HG02678 (cell line): ENCODE results near the gene STKLD1.
"Not testable (repeated sequence)": the region's sequence is repeated elsewhere in the genome, so short reads cannot be mapped to it uniquely, and the experiment has no call there.

Source experiments
- ATAC-seq: cut with Tn5 transposase; IDR thresholded peaks from one replicate; pipeline ENCODE4 v1.9.1; 2021; ENCODE audit warnings: mild to moderate bottlenecking, moderate library complexity; ENCODE audit not compliant: unreplicated experiment

The STKLD1 gene

DNA sequence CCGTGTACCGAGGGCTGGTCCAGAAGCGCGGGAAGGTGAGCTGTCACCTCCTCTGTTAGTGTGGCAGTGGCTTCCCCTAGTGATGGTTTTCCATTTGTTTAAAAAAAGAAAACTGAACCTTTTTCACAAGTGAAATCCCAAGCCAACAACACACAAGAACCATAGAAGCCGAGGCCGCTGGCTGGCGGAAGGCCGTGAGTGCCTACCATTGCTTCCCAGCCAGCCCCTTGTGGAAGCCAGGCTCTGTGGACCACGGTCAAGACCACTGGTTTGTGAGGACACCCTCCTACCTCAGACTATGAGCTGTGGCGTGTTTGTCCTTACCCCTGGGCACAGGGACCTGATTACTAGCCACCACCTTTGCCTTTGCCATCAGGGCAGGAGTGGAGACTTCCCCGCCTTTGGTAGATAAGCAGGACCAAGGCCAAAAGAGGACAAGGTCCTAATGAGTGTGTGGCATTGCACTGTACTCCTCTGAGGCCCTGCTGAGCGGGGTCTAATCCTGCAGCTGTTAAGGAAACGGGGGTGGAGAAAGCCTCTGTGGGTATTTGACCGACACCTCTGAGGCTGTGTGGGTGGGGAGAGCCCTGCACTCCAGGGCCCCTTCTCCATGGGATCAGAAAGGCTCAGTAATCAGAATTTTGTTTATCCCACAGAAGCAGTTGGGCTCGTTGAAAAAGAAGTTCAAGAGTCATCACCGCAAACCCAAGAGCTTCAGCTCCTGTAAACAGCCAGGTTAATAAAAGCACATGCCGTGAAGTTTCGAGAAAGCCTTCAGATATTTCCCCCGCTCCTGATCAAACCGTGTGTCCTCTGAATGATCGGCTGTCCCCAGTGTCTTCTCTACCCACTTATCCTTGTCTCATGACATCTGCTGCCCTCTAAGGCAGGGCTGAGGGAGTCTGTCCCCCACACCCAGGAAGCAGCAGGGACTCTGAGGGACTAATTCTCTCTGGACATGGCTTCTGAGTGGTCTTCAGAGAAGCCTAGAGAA lies 15.5 kb upstream of the STKLD1 start:
- no peak for ATAC-seq

DNA sequence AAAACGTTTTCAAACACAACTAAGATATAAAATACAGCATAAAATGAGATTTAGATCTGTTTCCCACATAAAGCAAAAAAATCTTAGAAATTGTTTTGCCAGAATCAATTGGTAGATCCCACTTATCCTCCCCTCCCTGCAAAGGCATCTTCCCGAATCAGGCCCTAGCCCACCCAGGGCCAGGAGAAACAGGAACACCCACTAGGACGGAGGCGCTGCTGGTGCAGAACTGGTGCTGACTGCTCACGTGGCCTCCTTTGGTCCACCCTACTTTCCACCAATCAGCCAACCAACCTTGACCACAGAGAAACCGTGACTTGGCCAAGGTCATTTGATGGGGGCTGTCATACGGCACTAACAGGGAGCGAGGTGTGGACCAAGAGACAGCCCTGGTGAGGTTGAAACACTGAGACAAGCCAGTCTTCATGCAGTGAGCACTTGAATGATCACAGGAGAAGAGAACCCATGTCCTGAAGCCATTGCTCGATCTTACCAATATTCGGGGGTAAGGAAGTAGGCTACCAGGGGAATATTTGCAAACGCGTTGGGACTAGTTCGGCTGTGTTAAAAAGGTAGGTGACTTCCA lies 14.6 kb upstream of the STKLD1 start:
- ATAC-seq: no peak

DNA sequence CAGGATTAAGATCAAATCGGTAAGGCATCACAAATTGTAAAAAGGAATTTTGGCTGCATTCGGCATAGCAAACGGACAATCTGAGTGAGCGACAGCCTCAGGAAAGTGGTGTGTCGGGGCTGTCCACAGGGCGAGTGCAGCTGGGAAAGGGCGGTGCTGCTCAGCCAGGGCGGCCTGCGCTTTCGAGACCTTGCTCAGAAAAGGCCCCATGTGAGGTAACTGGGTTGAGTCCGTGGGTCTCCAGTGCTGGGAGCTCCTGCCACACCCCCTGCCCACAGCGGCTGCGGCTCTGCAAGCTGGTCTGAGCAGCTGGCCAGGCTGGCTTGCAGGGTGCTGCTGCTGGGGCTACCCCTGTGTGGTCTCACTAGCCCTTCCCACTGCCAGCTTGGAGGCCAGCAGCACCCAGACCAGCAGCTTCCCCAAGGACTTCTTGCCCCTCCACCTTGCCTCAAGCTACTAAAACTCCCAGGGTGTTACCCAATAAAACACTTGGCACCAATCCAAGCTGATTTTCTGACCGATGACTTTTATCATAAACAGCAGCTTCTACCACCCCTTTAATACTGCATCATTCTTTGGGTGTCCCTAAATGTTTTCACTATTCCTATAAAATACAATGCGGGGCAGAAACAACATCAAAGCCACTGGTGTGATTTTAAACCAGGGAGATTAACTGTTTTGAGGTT lies 13.7 kb upstream of the STKLD1 start:
- no peak for ATAC-seq

DNA sequence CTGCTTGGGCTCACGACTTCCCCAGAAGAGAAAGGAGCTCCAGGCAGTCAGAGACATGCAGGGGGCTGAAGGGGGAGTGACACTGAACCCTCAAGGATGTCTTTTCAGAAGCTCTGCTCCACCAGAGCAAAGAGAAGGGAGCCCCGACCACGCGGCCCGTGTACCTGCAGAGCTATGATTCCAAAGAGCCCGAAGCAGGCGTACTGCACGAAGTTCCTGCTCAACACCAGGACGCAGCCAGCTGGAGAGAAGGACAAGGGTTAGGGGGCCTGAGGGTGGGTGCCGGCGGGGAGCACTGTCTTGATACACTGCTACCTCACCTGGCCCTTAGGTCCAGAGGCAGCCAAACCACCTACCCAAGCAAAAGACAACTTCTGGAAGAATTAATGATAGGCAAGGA lies 9.7 kb upstream of the STKLD1 start:
- ATAC-seq: no peak

DNA sequence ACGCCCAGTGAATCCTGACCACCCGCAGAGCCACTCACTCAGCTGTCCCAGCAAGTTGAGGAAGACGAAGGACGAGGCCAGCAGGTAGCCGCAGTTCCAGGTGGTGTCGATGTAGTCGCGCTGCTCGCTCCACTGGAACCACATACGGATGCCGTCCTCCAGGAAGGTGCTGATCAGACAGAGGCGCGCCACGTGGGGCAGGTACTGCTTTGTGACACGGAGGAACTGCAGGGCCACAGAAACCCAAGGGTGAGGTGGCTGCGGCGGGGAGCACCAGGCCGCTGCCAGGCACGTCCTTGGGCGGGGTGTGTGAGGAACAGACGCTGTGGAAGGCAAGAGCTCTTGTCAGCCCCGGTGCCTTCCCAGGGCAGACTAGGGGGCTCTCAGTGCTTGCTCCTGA lies 8.9 kb upstream of the STKLD1 start:
- ATAC-seq: no peak

DNA sequence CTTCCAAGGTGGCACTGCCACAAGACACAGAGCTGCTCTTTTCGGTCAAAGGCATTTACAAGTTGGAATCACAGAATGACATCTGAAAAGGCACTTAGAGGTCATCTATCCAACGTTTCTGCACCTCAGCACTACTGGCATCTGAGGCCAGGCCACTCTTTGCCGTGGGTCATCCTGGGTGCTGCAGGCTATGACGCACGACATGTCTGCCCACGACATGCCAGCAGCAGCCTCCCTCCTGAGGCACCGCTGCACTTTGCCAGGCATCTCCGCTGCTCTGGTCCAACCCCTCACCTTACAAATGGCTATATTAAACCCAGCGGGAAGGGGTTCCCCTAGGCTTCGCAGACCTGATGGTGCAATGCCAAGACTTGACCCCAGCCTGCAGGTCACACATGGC lies 8.4 kb upstream of the STKLD1 start:
- ATAC-seq: no peak

DNA sequence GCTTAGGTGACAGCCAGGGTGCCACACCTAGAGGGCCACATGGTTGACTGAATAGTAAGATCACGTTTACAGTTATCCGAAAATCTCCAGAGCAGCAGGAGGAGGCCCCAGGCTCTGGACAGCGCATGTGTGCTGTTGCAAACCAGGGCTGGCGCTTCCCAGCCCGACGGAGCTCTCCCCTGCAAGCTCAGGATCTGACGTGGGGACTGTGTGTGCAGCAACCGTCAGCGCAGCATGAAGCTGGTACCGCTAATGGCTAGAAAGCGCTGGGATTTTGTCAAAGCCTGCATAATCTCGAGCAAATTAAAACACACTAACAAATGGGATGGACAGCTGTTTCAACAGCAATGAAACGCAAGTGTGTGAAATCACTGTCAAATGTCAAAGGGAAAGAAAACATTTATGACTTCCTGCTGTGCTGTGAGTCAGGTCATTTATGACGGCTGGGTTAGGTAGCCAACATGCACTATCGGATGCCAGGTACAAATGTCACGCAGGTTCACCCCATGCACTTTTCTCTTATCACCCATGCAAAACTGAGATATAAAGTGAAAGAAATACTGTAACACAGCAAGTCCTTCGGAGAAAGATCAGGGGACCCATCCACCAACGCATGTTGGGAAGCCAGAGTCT lies 7.8 kb upstream of the STKLD1 start:
- ATAC-seq: no peak

DNA sequence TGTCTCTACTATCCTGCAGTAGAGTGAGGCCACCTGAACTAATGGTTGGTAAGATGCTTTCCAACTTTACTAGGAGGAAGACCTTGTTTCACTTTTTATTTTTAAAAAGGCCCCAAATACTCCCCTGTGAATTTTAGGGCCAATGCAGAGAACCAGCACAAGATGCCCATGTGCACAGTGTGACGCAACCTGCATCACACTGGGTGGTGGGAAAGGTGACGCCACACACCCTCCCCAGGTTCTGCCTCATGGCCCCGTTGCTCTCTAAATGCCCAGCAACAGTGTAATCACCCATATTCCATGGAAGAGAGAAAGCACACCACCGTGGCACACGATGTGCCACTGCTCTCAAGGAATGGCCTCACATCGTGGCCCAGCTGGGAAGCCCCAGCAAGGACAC lies 6.7 kb upstream of the STKLD1 start:
- ATAC-seq: no peak

DNA sequence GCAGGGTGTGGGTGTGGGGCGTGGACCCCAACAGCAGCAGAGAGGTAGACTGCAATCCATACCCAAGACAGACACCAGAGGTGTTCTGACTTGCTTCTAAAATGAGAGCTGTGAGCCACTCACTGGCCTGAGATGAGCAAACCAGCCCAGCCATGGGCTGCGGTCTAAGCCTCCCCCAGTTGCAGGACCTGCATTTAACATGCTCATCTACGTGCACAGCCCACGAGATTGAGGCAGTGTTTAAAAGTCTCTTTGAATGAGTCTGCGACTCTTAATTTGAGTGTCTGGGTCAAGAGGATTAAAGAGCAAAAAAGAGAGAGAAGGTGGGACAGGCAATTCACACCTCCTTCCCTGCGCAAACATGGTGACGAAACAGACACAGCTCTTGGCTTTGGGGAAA lies 6.2 kb upstream of the STKLD1 start:
- no peak for ATAC-seq

DNA sequence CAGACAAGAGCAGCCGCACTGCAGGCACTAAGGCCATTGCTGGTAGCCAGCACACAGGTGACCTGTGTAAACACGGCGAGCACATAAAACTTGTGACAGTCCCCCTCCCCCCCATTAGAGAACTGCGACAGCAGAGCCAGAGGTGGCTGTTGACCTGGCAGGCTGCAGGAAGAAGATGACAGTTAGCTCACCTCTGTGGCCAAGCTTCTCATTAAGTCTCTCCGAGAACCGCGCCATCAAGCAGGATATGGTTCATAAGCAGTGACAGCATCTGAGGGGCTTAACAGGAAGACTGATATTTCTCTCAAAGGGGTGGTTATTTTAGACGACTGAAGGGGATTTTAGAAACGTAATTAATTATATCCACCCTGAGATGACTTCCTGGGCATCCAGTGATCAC lies 5.5 kb upstream of the STKLD1 start:
- no peak for ATAC-seq

DNA sequence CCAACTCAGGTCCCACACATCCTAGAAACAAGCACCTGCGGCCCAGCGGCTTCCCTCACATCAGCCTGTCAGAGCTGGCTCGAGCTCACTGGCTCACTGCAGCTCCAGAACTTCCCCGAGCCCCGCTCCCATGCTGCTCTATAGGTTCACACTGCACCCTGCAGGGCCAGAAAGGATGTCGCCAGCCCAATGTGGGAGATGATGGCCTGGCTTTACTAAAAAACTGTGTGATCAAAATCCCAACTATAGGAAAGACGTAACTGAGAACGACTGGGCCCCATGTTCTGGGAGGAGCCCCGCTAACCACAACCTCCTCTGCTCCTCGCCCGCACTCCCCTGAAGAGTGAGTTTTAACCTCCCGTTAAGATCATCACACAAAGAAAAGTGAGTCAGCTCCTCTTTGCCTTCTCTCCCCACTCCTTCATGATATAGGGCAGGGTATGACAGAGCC lies 4.9 kb upstream of the STKLD1 start:
- no peak for ATAC-seq

DNA sequence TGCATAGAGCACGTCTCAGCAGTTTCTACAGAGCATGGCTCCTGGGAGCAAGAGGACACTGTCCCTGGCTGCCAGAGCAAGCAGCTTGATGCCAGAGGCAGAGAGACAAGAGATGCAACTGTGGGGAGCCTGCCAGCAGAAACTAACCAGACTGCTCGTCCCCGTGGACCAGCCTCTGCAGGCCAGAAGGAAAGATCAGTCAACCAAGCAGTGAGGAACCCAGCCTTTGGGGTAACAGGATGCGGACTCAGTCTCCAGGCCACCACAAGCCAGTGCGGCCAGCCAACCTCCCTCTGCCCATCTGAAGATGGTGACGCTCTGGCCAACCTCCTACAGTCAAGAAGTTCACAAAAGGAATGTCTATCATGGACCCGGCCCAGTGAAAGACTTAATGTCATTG lies 4.0 kb upstream of the STKLD1 start:
- no peak for ATAC-seq

DNA sequence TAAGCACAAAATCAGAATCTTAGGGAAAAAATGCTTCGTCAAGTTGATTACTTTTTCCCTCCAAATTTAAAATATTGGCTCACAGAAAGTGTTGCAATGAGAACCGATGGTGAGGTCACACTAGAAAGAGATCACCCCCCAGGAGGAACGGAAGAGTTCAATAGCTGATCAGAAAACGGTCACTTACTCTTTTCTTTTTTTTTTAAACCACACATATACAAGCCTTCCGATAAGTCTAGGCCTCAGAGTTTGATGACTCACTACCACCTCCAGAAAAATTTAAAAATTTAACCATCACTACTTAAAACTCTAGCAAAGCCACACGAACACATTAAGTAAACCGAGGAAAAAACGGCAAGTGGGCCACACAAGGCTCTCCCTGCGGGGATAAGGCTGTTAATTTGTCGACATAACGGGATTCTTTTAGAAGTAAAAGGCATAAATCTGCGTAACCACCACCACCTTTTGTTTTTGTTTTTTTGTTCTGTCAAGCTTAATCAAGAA lies 1.5 kb upstream of the STKLD1 start:
- ATAC-seq: no peak

DNA sequence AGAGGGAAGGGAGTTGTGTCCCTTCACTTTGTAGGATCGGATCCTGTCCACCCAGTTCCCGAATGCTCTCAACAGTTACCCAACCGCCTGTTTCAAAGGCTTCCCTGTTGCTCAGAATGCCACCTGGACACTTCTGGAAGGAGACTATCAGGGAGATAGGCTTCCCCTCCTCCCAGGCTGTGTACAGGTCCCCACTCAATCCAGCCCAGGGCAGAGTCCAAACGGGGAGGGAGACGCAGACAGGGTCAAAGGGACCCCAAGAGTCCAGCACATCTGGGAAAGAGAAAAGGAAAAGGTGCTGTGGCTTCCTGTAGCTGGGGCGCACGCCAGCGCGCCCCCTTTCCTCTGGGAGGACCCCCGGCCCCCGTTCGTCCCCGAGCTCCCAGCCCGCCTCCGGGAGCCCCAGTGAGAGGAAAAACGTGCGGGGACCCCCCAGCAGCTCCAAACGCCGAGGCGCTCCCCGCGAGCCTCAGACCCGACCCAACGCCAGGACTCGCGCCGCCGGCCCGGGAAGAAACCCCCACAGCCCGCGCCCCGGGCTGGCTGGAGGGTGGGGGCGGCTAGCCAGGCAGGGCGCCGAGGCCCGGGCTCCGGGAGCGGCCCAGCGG lies 946 bp upstream of the STKLD1 start:
- peak; percentile 9 for ATAC-seq

DNA sequence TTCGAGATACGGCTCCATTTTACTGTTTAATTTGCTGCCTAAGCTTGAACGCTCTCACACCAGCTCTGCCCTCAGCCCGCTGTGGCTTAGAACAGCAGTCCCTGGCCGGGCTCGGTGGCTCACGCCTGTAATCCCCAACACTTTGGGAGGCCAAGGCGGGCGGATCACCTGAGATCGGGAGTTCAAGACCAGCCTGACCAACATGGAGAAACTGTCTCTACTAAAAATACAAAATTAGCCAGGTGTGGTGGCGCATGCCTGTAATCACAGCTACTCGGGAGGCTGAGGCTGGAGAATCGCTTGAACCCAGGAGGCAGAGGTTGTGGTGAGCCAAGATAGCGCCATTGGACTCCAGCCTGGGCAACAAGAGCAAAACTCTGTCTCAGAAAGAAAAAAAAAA lies 1.1 kb downstream of the STKLD1 start:
- ATAC-seq: not testable (repeated sequence)

DNA sequence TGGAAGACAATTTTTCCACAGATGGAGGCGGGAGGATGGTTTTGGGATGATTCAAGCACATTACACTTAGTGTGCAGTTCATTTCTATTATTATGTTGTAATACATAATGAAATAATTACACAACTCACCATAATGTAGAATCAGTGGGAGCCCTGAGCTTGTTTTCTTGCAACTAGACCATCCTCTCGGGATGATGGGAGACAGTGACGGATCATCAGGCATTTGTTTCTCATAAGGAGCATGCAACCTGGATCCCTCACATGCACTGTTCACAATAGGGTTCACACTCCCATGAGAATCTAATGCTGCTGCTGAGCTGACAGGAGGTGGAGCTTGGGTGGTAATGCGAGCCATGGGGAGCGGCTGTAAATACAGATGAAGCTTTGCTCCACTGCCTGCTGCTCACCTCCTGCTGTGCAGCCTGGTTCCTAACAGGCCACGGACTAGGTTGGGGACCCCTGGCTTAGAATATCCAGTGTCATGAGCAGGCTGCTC lies 1.6 kb downstream of the STKLD1 start:
- ATAC-seq: no peak

DNA sequence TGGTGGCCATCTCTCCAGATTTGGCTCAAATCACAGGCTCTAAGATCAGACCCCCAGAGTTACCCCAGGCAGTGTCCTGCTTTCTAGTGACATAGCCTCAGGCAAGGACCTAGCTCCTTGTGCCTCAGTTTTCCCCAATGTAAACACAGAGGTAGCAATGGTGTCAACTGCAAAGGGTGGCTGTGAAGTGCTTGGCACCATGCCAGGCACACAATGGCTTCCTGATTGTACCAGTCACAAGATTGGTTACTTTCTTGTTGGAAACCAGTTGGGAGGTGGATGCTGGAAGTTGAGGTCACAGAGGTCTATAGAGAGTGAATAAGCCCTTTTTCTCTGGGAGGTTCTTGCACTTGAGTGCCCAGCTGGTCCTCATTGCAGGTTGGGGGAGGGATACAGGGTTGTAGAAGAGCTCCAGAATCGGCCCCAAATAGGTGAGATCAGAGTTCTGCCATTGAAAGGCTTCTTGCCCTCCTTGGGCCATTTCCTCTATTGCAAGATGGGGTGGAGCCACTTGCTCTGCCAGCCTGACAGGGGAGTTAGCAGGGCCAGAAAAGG lies 2.3 kb downstream of the STKLD1 start:
- no peak for ATAC-seq

DNA sequence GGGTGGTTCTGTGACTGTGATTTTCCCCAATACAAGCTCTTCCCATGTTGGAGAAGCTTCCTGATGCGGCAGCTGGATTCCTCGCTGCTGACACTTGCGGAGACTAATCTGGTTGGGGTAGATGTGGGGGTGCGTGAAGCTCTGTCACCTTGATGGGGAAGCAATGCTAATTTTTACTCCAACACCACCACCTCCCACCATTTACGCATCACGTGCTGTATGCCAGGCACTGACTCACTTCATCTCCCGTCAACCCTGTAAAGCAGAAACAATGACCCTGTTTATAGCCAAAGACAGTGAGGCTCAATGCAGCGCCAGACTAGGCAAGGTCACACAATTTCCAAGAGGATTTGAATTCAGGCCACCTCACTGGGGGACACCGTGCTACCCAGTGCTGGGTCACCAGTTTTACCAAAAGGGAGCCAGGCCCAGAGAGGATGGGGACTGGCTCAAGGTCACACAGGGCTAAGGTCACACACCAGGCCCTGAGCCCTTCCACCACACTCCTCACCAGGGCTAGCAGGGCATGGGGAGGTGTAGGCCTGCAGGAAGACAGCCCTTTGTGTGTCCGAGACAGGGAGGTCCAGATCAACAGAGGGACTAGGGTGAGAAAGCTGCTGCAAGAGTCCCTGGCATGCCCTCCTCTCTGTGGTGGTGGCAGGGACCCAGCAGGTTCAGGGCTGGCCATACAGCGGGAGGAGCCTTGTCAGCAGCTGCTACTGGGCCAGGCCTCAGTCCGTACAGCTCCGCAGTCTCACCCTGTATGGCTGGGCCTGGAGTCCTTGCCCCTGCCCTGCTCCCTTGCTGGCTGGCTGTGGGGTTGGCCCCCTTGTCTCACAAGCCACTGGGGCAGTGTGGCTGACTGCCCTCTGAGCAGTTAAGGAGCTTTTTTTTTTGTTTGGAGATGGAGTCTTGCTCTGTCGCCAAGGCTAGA lies 3.3 kb downstream of the STKLD1 start:
- no peak for ATAC-seq

DNA sequence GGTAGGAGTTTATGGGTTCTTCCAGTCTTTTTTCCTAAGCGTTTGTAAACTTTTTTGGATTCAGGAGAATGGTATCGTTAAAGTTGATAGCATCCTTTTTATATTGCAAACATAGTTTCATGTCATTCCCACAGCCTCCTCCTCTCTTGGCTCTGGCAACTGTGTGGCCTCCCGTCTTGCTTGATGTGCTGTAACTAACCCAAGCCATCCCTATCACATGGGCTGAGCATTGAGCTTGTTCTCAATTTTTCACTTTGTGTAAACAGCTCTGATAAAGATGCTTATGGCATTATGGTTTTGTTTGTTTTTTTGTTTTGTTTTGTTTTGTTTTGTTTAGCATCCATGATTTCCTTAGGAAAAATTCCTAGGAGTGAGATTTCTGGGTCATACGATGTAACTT lies 4.6 kb downstream of the STKLD1 start:
- ATAC-seq: no peak
